ENCODE results near the gene PCDHGA1. TPM values are rescaled to one million over a fixed set of nuclear protein-coding genes. Genes with fewer than 3 reads are reported as not detected.

The PCDHGA1 gene
- total RNA-seq, 1 experiment from 2014 or later: 0.04 TPM

DNA sequence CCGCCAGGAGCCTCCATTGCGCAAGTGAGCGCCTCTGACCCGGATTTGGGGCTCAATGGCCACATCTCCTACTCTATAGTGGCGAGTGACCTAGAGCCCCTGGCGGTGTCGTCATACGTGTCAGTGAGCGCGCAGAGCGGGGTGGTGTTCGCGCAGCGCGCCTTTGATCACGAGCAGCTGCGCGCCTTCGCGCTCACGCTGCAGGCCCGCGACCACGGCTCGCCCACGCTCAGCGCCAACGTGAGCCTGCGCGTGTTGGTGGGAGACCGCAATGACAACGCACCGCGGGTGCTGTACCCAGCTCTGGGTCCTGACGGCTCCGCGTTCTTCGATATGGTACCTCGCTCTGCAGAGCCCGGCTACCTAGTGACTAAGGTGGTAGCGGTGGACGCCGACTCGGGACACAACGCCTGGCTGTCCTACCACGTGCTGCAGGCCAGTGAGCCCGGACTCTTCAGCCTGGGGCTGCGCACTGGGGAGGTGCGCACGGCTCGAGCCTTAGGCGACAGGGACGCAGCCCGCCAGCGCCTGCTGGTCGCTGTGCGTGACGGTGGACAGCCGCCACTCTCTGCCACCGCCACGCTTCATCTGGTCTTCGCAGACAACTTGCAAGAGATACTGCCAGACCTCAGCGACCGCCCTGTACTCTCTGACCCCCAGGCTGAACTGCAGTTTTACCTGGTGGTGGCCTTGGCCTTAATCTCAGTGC is 79.4 kb downstream of the PCDHGA1 start:
- no peak overlapping the region for H3K4me3 ChIP-seq (ENCODE audit: low read length)
- no peak for DNase-seq
- H4K20me1 ChIP-seq (ENCODE audit: low read length): no peaks in the 10 kb centered on the region
- ChIA-PET CTCF (no interaction called here), POLR2A (ENCODE audit: unreplicated experiment) (no interaction called here)
- 0 out of 2 replicates have a peak, but pooled peaks cover 11% of the 10 kb centered on the region for H3K9me3 ChIP-seq (ENCODE audit: low read length)
- no peak overlapping the region for H3K27ac ChIP-seq (ENCODE audit: low read length)
- TF ChIP-seq EZH2phosphoT487 (IDR thresholded peaks at IDR 0.05; ENCODE audit: borderline replicate concordance, low read length) (no peak), EZH2 (IDR thresholded peaks at IDR 0.05; ENCODE audit: low read length, unreplicated experiment) (no peak)
- TF ChIP-seq, protein P1, sequence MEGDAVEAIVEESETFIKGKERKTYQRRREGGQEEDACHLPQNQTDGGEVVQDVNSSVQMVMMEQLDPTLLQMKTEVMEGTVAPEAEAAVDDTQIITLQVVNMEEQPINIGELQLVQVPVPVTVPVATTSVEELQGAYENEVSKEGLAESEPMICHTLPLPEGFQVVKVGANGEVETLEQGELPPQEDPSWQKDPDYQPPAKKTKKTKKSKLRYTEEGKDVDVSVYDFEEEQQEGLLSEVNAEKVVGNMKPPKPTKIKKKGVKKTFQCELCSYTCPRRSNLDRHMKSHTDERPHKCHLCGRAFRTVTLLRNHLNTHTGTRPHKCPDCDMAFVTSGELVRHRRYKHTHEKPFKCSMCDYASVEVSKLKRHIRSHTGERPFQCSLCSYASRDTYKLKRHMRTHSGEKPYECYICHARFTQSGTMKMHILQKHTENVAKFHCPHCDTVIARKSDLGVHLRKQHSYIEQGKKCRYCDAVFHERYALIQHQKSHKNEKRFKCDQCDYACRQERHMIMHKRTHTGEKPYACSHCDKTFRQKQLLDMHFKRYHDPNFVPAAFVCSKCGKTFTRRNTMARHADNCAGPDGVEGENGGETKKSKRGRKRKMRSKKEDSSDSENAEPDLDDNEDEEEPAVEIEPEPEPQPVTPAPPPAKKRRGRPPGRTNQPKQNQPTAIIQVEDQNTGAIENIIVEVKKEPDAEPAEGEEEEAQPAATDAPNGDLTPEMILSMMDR (conservative IDR thresholded peaks at IDR 0.05; ENCODE audit: low read depth, low read length): no peak
- H2AFZ ChIP-seq (ENCODE audit: low read length): no peak overlapping the region
- H3K36me3 ChIP-seq (ENCODE audit: low read depth, low read length): peaks cover 6% of the 10 kb centered on the region; the same call in 1 of the 2 replicates
- no peaks in the 10 kb centered on the region for H3F3A ChIP-seq (ENCODE audit: low read length, unreplicated experiment)
- no peaks in the 10 kb centered on the region for H3K9me2 ChIP-seq (replicated peaks; ENCODE audit: low read length)
- no peaks in the 10 kb centered on the region for H3K4me1 ChIP-seq (ENCODE audit: insufficient read depth, low read length)
- no peak overlapping the region for H3K9ac ChIP-seq (ENCODE audit: low read length)
- BruUV-seq (replicated peaks): no TSS peak
- no peak for ATAC-seq
- intact Hi-C loops (cut with micrococcal nuclease): no loop called here
- H3K4me2 ChIP-seq (ENCODE audit: low read length): no peak overlapping the region
- H3K79me2 ChIP-seq (ENCODE audit: low read length): no peaks in the 10 kb centered on the region
- H3K27me3 ChIP-seq (ENCODE audit: low read length): no peaks in the 10 kb centered on the region

DNA sequence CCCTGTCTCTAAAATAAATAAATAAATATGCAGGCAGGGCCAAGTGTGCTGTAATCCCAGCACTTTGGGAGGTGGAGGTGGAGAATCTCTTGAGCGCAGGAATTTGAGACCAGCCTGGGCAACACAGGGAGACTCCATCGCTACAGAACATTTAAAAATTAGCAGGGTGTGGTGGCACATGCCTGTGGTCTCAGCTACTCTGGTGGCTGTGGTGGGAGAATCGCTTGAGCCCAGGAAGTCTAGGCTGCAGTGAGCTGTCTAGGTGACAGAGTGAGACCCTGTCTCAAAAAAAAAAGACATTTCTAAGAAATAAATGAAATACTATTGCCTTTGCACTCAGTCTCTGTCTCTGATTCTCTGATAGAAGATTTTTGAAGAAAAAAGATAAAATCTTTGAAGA is 81.3 kb downstream of the PCDHGA1 start:
- H3K79me2 ChIP-seq (ENCODE audit: low read length): no peaks in the 10 kb centered on the region
- intact Hi-C loops (cut with micrococcal nuclease): no loop called here
- no peaks in the 10 kb centered on the region for H4K20me1 ChIP-seq (ENCODE audit: low read length)
- TF ChIP-seq EZH2phosphoT487 (IDR thresholded peaks at IDR 0.05; ENCODE audit: borderline replicate concordance, low read length) (no peak), EZH2 (IDR thresholded peaks at IDR 0.05; ENCODE audit: low read length, unreplicated experiment) (no peak)
- TF ChIP-seq, protein P1 (conservative IDR thresholded peaks at IDR 0.05; ENCODE audit: low read depth, low read length): no peak
- 0 out of 2 replicates have a peak, but pooled peaks cover 11% of the 10 kb centered on the region for H3K9me3 ChIP-seq (ENCODE audit: low read length)
- H3K36me3 ChIP-seq (ENCODE audit: low read depth, low read length): peaks cover 6% of the 10 kb centered on the region; the same call in 1 of the 2 replicates
- CTCF ChIA-PET: interaction anchor here (0.6 kb wide), 1 partner anchor 590 kb away, joined by 3 read pairs; no protein-coding TSS in a partner anchor
- POLR2A ChIA-PET (ENCODE audit: unreplicated experiment): no interaction called here
- no peak overlapping the region for H3K4me3 ChIP-seq (ENCODE audit: low read length)
- no peaks in the 10 kb centered on the region for H3K9me2 ChIP-seq (replicated peaks; ENCODE audit: low read length)
- no peak overlapping the region for H3K27ac ChIP-seq (ENCODE audit: low read length)
- H3K4me2 ChIP-seq (ENCODE audit: low read length): no peak overlapping the region
- ATAC-seq (no peak), DNase-seq (no peak)
- no peaks in the 10 kb centered on the region for H3K4me1 ChIP-seq (ENCODE audit: insufficient read depth, low read length)
- H3F3A ChIP-seq (ENCODE audit: low read length, unreplicated experiment): no peaks in the 10 kb centered on the region
- no peak overlapping the region for H3K9ac ChIP-seq (ENCODE audit: low read length)
- H2AFZ ChIP-seq (ENCODE audit: low read length): no peak overlapping the region
- no TSS peak for BruUV-seq (replicated peaks)
- no peaks in the 10 kb centered on the region for H3K27me3 ChIP-seq (ENCODE audit: low read length)

DNA sequence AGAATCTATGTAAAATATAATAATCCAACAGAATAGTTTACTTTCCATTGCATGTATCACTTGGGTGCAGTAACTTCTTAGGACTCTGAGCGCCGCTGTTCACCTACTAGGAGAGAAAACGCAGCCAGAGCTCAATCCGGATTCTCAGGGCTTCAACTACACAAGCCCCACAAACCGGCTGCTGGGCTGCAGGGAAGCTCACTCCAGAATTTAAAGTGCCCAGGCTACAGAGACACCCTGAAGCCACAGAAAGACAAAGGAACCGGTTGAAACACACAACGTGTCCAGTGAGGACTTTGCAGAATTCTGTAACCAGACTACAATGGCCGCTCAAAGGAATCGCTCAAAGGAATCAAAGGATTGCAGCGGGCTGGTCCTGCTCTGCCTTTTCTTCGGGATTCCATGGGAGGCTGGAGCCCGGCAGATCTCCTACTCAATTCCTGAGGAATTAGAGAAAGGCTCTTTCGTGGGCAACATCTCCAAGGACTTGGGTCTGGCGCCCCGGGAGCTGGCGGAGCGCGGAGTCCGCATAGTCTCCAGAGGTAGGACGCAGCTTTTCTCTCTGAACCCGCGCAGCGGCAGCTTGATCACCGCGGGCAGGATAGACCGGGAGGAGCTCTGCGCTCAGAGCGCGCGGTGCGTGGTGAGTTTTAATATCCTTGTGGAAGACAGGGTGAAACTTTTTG is 82.7 kb downstream of the PCDHGA1 start, which contains the start of gene PCDHGA10:
TSS of gene PCDHGA10 (plus strand) at position 134 of the 686 bp plus-strand sequence. CDS start at position 323, 189 bp downstream.
- no peak within 1 kb of the TSS for H3K4me3 ChIP-seq (ENCODE audit: low read length)
- no peak within 1 kb of the TSS for H2AFZ ChIP-seq (ENCODE audit: low read length)
- peaks cover 6% of the 10 kb centered on the region; the same call in 1 of the 2 replicates for H3K36me3 ChIP-seq (ENCODE audit: low read depth, low read length)
- H4K20me1 ChIP-seq (ENCODE audit: low read length): no peaks in the 10 kb centered on the region
- H3K9me3 ChIP-seq (ENCODE audit: low read length): 0 out of 2 replicates have a peak, but pooled peaks cover 4% of the 10 kb centered on the region
- no peaks in the 10 kb centered on the region for H3K4me1 ChIP-seq (ENCODE audit: insufficient read depth, low read length)
- no TSS peak for BruUV-seq (replicated peaks)
- H3K27ac ChIP-seq (ENCODE audit: low read length): no peak within 1 kb of the TSS
- H3K79me2 ChIP-seq (ENCODE audit: low read length): no peaks in the 10 kb centered on the region
- no peak within 1 kb of the TSS for H3K9ac ChIP-seq (ENCODE audit: low read length)
- ATAC-seq: no peak
- no peaks in the 10 kb centered on the region for H3F3A ChIP-seq (ENCODE audit: low read length, unreplicated experiment)
- DNase-seq: no peak
- TF ChIP-seq, protein P1 (conservative IDR thresholded peaks at IDR 0.05; ENCODE audit: low read depth, low read length): no peak
- no peak for TF ChIP-seq EZH2phosphoT487 (IDR thresholded peaks at IDR 0.05; ENCODE audit: borderline replicate concordance, low read length)
- no peak for TF ChIP-seq EZH2 (IDR thresholded peaks at IDR 0.05; ENCODE audit: low read length, unreplicated experiment)
- H3K4me2 ChIP-seq (ENCODE audit: low read length): no peak within 1 kb of the TSS
- no peaks in the 10 kb centered on the region for H3K27me3 ChIP-seq (ENCODE audit: low read length)
- ChIA-PET CTCF (no interaction called here), POLR2A (ENCODE audit: unreplicated experiment) (no interaction called here)
- H3K9me2 ChIP-seq (replicated peaks; ENCODE audit: low read length): no peaks in the 10 kb centered on the region
- intact Hi-C loops (cut with micrococcal nuclease): no loop called here
